GM18498 (cell line): ENCODE results near the gene TPD52L1.

Experiments
- ATAC-seq: cut with Tn5 transposase; IDR thresholded peaks from one replicate; pipeline ENCODE4 v1.9.1; 2021; ENCODE audit warnings: mild to moderate bottlenecking, moderate library complexity; ENCODE audit not compliant: unreplicated experiment

The TPD52L1 gene

GRCh38 chr6:125233202-125233601, 79.6 kb downstream of the TPD52L1 start:
- ATAC-seq, result no peak

- ATAC-seq, result no peak
Measured at GRCh38 chr6:125236536-125237327, 83.2 kb downstream of the TPD52L1 start.

GRCh38 chr6:125237764-125238163, 84.2 kb downstream of the TPD52L1 start:
- no peak for ATAC-seq

- ATAC-seq, result no peak
Measured at GRCh38 chr6:125245109-125245508, 91.5 kb downstream of the TPD52L1 start.

GRCh38 chr6:125245523-125246264, 92.1 kb downstream of the TPD52L1 start:
- ATAC-seq, result no peak

- no peak for ATAC-seq
Measured at GRCh38 chr6:125246566-125246965, 93.0 kb downstream of the TPD52L1 start.

GRCh38 chr6:125248136-125248535, 94.6 kb downstream of the TPD52L1 start:
- no peak for ATAC-seq

- no peak for ATAC-seq
Measured at GRCh38 chr6:125250511-125250910, 96.9 kb downstream of the TPD52L1 start.

GRCh38 chr6:125251516-125252220, 98.1 kb downstream of the TPD52L1 start:
- no peak for ATAC-seq

GRCh38 chr6:125252891-125253290, 99.3 kb downstream of the TPD52L1 start:
- ATAC-seq, result no peak

GRCh38 chr6:125253881-125254280, 100.3 kb downstream of the TPD52L1 start:
- no peak for ATAC-seq

- ATAC-seq, result no peak
Measured at GRCh38 chr6:125254321-125254720, 100.7 kb downstream of the TPD52L1 start.

GRCh38 chr6:125255201-125255600, 101.6 kb downstream of the TPD52L1 start:
- ATAC-seq, result no peak

GRCh38 chr6:125257351-125257750, 103.8 kb downstream of the TPD52L1 start:
- ATAC-seq, result no peak

GRCh38 chr6:125258651-125259353, 105.2 kb downstream of the TPD52L1 start:
- peak; percentile 66 for ATAC-seq

- no peak for ATAC-seq
Measured at GRCh38 chr6:125259354-125259736, 105.8 kb downstream of the TPD52L1 start.

GRCh38 chr6:125262016-125263013, 108.7 kb downstream of the TPD52L1 start:
- no peak for ATAC-seq

- ATAC-seq, result no peak
Measured at GRCh38 chr6:125264476-125264875, 110.9 kb downstream of the TPD52L1 start.

GRCh38 chr6:125267806-125268523, 114.4 kb downstream of the TPD52L1 start:
- no peak for ATAC-seq
